Right hindlimb (tissue), 1 donor: ENCODE measurements around the gene LRRTM4.
"Not testable (repeated sequence)": the region's sequence is repeated elsewhere in the genome, so short reads cannot be mapped to it uniquely, and the experiment has no call there.

ENCODE experiments used
- DNase-seq: peaks from one replicate; pipeline ENCODE4 v3.0.0-alpha.2; 2018

LRRTM4 gene

GRCh38 chr2:76829374-76830234, 692.6 kb downstream of the LRRTM4 start:
- DNase-seq: no peak

GRCh38 chr2:76826691-76827090, 695.5 kb downstream of the LRRTM4 start:
- no peak for DNase-seq

GRCh38 chr2:76825140-76825970, 696.8 kb downstream of the LRRTM4 start:
- no peak for DNase-seq

DNA sequence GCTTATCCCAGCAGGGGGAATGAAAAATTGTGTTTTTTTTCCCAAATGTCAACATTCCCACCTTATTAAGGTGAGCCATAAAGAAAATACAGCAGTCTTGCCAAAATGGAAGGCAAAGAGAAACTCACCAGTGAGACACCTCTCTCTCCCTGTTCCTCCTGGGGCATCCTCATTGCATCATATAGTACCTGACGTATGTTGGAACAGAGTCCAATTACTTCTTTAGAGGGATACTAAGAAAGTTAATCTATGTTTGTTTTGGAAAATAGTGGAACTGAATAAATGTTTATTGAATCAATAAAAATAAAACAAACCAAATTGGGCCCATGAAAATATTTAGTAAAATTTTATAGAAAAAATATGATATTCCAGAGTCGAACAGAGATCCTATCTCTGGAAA, 700.4 kb downstream of the LRRTM4 start:
- no peak for DNase-seq

GRCh38 chr2:76813084-76813483, 709.1 kb downstream of the LRRTM4 start:
- no peak for DNase-seq

DNA sequence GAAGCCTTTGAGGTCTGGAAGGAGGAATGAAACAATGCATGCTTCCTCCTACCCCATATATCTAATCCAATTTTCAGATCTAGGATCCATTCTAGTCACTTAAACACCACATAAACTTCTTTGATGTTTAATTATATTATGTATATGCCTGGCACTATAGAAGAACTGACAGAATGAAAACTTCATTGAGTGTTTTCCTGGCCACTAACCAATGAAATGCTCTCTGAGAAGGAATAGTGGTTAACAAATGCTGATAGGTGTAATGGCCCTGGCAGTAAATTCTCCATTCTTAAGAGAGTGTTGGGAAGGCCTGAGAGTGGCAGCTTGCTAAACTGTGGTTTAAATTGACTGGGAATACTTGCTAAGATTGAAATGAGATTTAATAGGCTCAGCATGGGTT, 710.0 kb downstream of the LRRTM4 start:
- DNase-seq: no peak

GRCh38 chr2:76809136-76809535, 713.0 kb downstream of the LRRTM4 start:
- DNase-seq: no peak

DNA sequence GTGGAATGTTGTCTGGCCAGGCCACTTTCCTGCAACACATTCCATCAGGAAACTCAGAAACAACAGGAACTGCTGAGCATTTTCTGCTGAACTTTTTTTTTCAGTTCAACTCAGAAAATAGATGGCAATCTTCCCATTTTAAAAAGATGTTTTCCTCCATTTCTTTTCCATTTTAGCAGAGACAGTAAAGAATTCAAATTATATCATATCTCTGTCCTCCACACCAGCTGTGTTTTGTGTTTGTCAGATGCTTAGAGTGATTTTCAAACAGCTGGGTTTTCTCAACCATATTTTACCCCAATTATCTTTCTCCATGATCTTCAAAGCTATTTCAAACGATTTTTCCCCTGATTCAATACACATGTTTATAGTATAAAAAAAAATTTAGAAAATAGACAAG, 713.4 kb downstream of the LRRTM4 start:
- DNase-seq: no peak

DNA sequence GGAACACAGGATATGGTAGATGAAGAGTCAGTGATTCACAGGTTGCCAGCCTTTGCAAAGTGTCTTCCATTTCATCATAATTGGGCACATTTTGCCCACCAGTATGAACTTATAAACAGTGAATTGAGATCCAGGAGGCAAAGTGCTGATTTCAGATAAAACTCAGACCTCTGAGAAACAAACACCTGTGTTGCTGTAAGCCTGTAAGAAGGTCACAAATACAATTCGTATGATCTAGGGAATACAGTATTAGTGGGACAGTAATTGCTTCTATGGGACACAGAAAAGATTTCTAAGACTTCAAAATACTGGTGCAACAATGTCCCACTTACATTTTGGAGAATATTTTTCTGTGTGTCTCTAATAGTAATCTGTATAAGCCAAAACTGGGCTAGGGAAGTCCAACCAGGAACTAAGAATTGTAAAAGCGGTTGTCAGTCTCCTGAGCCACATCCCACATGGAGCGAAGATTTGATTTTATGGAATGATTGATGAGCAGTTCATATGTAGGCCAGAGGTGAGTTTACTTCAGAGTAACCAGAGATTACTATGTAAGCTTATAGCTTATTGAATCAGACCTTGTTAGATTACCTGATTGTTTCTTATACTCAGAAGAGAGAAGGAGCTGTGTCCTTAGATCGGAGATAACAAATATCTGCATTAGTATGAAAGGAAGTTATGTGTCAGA, 728.4 kb downstream of the LRRTM4 start:
- no peak for DNase-seq

GRCh38 chr2:76781313-76781712, 740.9 kb downstream of the LRRTM4 start:
- DNase-seq: not testable (repeated sequence)

- no peak for DNase-seq
Measured at GRCh38 chr2:76763276-76763675, 758.9 kb downstream of the LRRTM4 start.

GRCh38 chr2:76760367-76760704, 761.8 kb downstream of the LRRTM4 start:
- no peak for DNase-seq

DNA sequence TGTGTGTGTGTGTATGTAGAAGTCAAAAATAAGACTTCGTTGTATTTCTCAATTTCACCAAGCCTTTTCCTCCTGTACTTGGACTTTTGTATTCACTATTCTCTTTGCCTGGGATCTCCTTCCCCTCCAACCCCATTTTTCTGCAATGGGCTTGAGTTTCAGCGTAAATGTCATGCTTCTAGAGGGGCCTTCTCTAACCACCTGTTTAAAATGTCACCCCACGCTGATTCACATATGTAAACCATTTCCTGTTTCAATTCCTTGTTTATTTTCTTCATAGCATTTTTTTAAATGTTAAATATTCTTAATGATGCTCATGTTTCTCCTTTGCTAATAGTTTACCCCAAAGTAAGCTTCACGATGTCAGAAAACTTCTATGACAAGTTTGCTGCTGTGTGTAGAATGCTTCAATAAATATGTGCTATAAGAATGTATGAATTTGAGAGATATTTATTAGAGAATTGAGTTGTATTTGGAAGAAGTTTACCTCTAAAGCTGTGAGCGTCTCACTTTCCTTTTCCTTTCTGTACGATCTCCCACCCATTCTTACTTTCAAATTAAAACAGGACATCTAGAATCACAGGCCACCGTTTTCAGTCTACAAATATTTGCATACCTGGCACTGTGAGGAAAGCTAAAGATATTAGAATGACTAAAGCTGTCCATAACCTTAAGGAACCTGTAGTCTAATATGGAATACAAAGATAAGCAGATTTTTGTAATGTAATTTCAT, 762.4 kb downstream of the LRRTM4 start:
- DNase-seq: no peak

DNA sequence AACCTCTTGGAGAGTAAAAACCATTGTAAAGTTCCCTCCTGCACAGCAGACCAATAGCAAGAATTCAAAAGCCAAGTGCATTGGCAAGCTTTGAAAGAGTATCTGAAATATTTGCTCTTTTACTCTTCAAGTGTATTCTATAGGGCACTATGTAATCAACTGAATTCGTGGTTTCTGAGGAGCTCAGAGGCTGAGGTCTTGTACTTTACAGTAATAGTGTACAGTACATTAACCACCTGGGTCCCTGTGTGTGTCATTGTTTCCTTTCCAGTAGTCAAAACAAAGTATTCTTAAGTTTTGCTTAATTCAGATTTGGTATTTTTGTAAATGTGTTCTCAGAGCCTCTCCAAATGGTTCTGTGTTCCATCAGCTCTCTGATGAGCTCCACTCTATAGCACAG, 769.7 kb downstream of the LRRTM4 start:
- DNase-seq: no peak

GRCh38 chr2:76749858-76750257, 772.3 kb downstream of the LRRTM4 start:
- DNase-seq: no peak

GRCh38 chr2:76748581-76749296, 773.4 kb downstream of the LRRTM4 start:
- DNase-seq: no peak

GRCh38 chr2:76745605-76746004, 776.6 kb downstream of the LRRTM4 start:
- DNase-seq: no peak

GRCh38 chr2:76737607-76738006, 784.6 kb downstream of the LRRTM4 start:
- no peak for DNase-seq

DNA sequence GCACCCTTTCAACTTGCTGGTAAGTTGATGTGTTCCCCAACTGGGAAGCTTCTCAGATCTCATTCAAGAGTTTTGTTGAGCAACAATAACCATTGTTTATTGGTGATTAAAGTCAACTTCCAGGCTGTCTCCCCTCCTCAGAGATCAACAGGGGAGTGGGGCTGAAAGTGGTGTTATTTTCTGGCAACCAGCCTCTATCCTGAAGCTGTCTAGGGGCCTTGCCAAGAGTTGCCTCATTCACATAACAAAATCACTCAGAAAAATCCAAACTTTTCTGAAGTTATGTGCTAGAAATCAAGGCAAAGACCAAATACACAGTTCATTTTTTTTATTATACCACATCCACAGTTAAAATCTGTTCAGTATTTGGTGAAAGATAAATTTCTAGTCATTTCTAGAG, 788.4 kb downstream of the LRRTM4 start:
- no peak for DNase-seq

- DNase-seq: no peak
Measured at GRCh38 chr2:76731157-76731556, 791.0 kb downstream of the LRRTM4 start.

GRCh38 chr2:76730021-76730420, 792.2 kb downstream of the LRRTM4 start:
- no peak for DNase-seq

DNA sequence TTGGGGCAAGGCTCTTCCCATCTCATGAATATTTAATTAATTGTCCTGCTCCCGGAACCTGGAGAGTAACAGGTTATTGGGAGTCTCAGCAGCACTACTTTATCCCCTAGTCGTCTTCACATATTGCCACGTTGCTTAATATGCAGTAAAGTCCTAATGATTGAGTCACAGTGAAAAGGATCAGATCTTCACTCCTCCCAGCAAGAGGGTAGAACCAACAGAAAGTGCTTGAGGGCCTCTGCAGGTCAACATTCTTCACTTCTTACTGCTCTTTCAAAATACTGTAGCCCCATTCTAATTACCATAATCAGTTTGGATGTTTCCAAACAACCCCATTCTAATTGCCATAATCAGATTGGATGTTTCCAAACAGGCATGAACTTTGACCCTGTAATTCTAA, 801.0 kb downstream of the LRRTM4 start:
- DNase-seq: no peak
